Measurements from ENCODE around the gene COL19A1.

- TF ChIP-seq ZNF274 (IDR thresholded peaks at IDR 0.05; ENCODE audit: low read depth, low read length) (no peak), YY1 (IDR thresholded peaks at IDR 0.05; ENCODE audit: insufficient read depth, insufficient read length) (no peak)
Observed at GRCh38 chr6:69948479-69949114, 82.2 kb downstream of the COL19A1 start.

Data from NT2/D1 (cell line).